ENCODE results near the gene EMC7.

Gene EMC7

GRCh38 chr15:34038871-34039789 is 62.5 kb downstream of the EMC7 start, which contains the start of gene AVEN:
AVEN (minus strand) TSS chr15:34039204; CDS start chr15:34039046, 158 bp downstream.
- no peak for DNase-seq (ENCODE audit: low read depth)

DNA sequence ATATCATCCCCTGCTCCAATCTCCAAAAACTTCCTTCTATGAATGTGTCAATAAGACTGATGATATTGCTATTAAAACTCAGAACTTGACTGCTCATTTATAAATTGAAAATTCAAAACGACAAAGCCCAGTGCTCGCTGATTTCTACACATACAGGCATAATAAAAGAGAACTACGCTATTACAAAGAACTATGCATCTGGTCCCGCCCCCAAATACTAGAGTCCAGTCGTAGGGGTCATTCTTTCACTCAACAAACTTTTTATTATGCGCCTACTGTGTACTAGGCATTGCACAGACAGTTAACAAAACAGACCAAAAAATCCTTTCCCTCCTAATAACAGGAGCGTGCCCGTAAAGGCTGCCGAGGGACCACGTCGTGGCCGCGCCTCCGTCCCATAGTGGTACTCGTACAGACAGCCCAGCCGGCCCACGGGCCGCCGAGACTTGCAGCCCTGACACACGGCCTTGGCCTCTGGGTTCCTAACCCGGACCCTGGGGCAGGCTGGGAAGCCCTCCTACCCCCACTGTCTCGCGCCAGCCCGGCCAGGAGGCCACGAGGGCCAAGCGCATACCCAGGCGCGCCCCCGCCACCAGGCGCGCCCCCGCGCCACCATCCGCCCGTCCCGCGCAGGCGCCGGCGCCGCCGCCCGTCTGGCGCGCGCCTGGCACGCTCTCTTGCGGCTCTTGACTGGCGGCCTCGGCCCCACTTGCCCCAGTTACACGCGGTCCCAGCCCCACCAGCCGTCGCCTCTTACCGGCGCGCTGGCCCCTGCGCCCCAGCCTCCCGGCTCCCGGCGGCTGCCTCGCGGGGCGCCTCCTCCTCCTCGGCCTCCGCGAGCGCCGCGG is 63.4 kb downstream of the EMC7 start:
- DNase-seq (ENCODE audit: low read depth): peak; percentile 39
